IMR-90 (cell line): ENCODE results near the gene MARVELD3. TPM values are rescaled to one million over a fixed set of nuclear protein-coding genes. Genes with fewer than 3 reads are reported as not detected.

Experiments
- ATAC-seq: fragments of 200-7000 bp; cut with Tn5 transposase; 2 replicates; pipeline ENCODE4 v1.9.1; 2020; ENCODE audit warnings: low read depth, mild to moderate bottlenecking, moderate library complexity
- BruUV-seq: library from RNA; stranded (reverse); fragments of 400-500 nt; replicated peaks from 2 replicates; lab custom pipeline; 2021; lab: Mats Ljungman, UMichigan
- CTCF ChIA-PET: fragments of 300-600 bp; formaldehyde crosslinking; extraction: SDS; loops from one replicate; lab custom pipeline; 2021; ENCODE audit warnings: antibody characterized with exemption; lab: Yijun Ruan, JAX
- POLR2A ChIA-PET: fragments of 300-600 bp; sonication (Branson Sonifier 250); formaldehyde crosslinking; loops from one replicate; lab custom pipeline; 2022; ENCODE audit warnings: antibody characterized with exemption; ENCODE audit not compliant: unreplicated experiment; lab: Charles Lee
- DNase-seq: peaks from one replicate; pipeline ENCODE4 v3.0.0; 2013
- H2AFZ ChIP-seq: replicated peaks from 2 replicates; pipeline ENCODE3; 2013; ENCODE audit warnings: low read length, mild to moderate bottlenecking; ENCODE audit not compliant: poor library complexity
- H2AK5ac ChIP-seq: 2 replicates; pipeline ENCODE4 v1.6.1; 2013; ENCODE audit warnings: low read depth, low read length, inconsistent platforms
- H2AK9ac ChIP-seq: replicated peaks from 2 replicates; pipeline ENCODE3; 2013; ENCODE audit warnings: mild to moderate bottlenecking, low read depth, low read length, moderate library complexity; ENCODE audit not compliant: poor library complexity
- H2BK120ac ChIP-seq: 2 replicates; pipeline ENCODE4 v1.6.1; 2013; ENCODE audit warnings: low read depth, low read length, inconsistent platforms
- H2BK15ac ChIP-seq: 3 replicates; pipeline ENCODE4 v1.6.1; 2013; ENCODE audit warnings: low read depth, low read length, inconsistent platforms
- H2BK20ac ChIP-seq: 2 replicates; pipeline ENCODE4 v1.6.1; 2013; ENCODE audit warnings: low read depth, mild to moderate bottlenecking, inconsistent platforms, low read length, moderate library complexity
- H2BK5ac ChIP-seq: 2 replicates; pipeline ENCODE4 v1.6.1; 2013; ENCODE audit warnings: mild to moderate bottlenecking, low read depth, low read length, inconsistent platforms; ENCODE audit not compliant: poor library complexity, severe bottlenecking
- H3K14ac ChIP-seq: replicated peaks from 2 replicates; pipeline ENCODE4 v1.6.1; 2013; ENCODE audit warnings: low read depth, low read length, inconsistent platforms
- H3K18ac ChIP-seq: 2 replicates; pipeline ENCODE4 v1.6.1; 2013; ENCODE audit warnings: low read depth, low read length, control low read depth
- H3K23ac ChIP-seq: 2 replicates; pipeline ENCODE4 v1.6.1; 2013; ENCODE audit warnings: low read depth, low read length, inconsistent platforms
- H3K27ac ChIP-seq: 2 replicates; pipeline ENCODE4 v1.5.1; 2013; ENCODE audit warnings: mild to moderate bottlenecking, control low read depth, low read length; ENCODE audit not compliant: insufficient read depth
- H3K27me3 ChIP-seq: 2 replicates; pipeline ENCODE4 v1.6.1; 2013; ENCODE audit warnings: low read length; ENCODE audit not compliant: control insufficient read depth, insufficient read depth
- H3K36me3 ChIP-seq: 2 replicates; pipeline ENCODE4 v1.6.1; 2013; ENCODE audit warnings: low read length, mixed read lengths; ENCODE audit not compliant: control insufficient read depth, insufficient read depth
- H3K4ac ChIP-seq: 2 replicates; pipeline ENCODE4 v1.6.1; 2013; ENCODE audit warnings: low read depth, low read length, inconsistent platforms
- H3K4me1 ChIP-seq: 2 replicates; pipeline ENCODE4 v1.6.1; 2013; ENCODE audit warnings: low read length, mixed read lengths; ENCODE audit not compliant: control insufficient read depth, insufficient read depth
- H3K4me2 ChIP-seq: 2 replicates; pipeline ENCODE4 v1.6.1; 2013; ENCODE audit warnings: low read depth, mild to moderate bottlenecking, control low read depth, low read length, moderate library complexity
- H3K4me3 ChIP-seq: 2 replicates; pipeline ENCODE4 v1.5.1; 2013; ENCODE audit warnings: low read depth, mild to moderate bottlenecking, control low read depth, low read length, moderate library complexity; ENCODE audit not compliant: insufficient read depth
- H3K56ac ChIP-seq: 2 replicates; pipeline ENCODE4 v1.6.1; 2013; ENCODE audit warnings: low read length, inconsistent platforms; ENCODE audit not compliant: insufficient read depth; ENCODE audit errors: extremely low read depth
- H3K79me1 ChIP-seq, 2 experiments: 2 replicates each; pipeline ENCODE4 v1.6.1; 2013; ENCODE audit warnings: low read length in 2 of 2, inconsistent platforms in 1 of 2, low read depth in 1 of 2
- H3K9ac ChIP-seq: 2 replicates; pipeline ENCODE4 v1.6.1; 2013; ENCODE audit warnings: low read depth, low read length, control low read depth
- H3K9me1 ChIP-seq: 2 replicates; pipeline ENCODE4 v1.6.1; 2013; ENCODE audit warnings: low read length, inconsistent platforms; ENCODE audit not compliant: insufficient read depth
- H3K9me3 ChIP-seq: 2 replicates; pipeline ENCODE4 v1.6.1; 2013; ENCODE audit warnings: low read length; ENCODE audit not compliant: control insufficient read depth, insufficient read depth
- H4K20me1 ChIP-seq: 2 replicates; pipeline ENCODE4 v1.6.1; 2013; ENCODE audit warnings: low read length, inconsistent platforms; ENCODE audit not compliant: insufficient read depth
- H4K5ac ChIP-seq: 2 replicates; pipeline ENCODE4 v1.6.1; 2013; ENCODE audit warnings: mild to moderate bottlenecking, low read depth, low read length, control low read depth
- H4K8ac ChIP-seq, 2 experiments: 2 replicates each; pipeline ENCODE4 v1.6.1; 2013; ENCODE audit warnings: low read depth in 2 of 2, low read length in 2 of 2, control low read depth in 1 of 2, inconsistent platforms in 1 of 2
- H4K91ac ChIP-seq: 2 replicates; pipeline ENCODE4 v1.6.1; 2013; ENCODE audit warnings: low read depth, low read length, inconsistent platforms; ENCODE audit not compliant: insufficient read depth
- BHLHE40 ChIP-seq: fragments of 150-350 bp; IDR thresholded peaks from 2 replicates; pipeline ENCODE4 v1.6.1; 2016; ENCODE audit warnings: mild to moderate bottlenecking, low read depth, low read length
- WGBS, 2 experiments: methylation state at CpG; one replicate each; pipeline versions ENCODE4 v1.1.5 to v1.1.7; 2013; ENCODE audit warnings: missing lambda C conversion rate in 2 of 2; ENCODE audit not compliant: insufficient read length in 1 of 2; ENCODE audit errors: extremely low coverage in 2 of 2; 5-methylcytosine and 5-hydroxymethylcytosine counted together
- dilution Hi-C: fragments of 300-500 bp; cut with HindIII; formaldehyde crosslinking; loops from one replicate; pipeline ENCODE4 v1.14.3; 2018; ENCODE audit warnings: low sequenced_read_pairs; ENCODE audit not compliant: unreplicated experiment
- in situ Hi-C: fragments of 300-500 bp; cut with MboI; formaldehyde crosslinking; loops from 3 replicates; pipeline ENCODE4 v1.14.3; 2019; ENCODE audit warnings: low sequenced_read_pairs, inconsistent platforms, mixed read lengths
- intact Hi-C: fragments of 100-400 bp; cut with micrococcal nuclease; formaldehyde crosslinking; loops from 2 replicates; pipeline ENCODE4 v1.10.0; 2022
- polyA plus RNA-seq, 3 experiments: library from polyadenylated mRNA; depleted of rRNA; stranded (reverse); fragments of >200 nt; gene quantifications; 2 replicates each; pipeline ENCODE4 v1.2.3, GENCODE V29; 2012; ENCODE audit warnings: low replicate concordance in 1 of 3
- total RNA-seq: library from RNA; depleted of rRNA; stranded (reverse); fragments of >200 nt; gene quantifications from 2 replicates; pipeline ENCODE4 v1.2.3, GENCODE V29; 2012

Gene MARVELD3
- total and polyA plus RNA-seq, 2 of the 4 experiments (the other 2 are of a cell fraction) = not detected

GRCh38 chr16:71591917-71592316 lies 34.1 kb upstream of the MARVELD3 start:
- Histone ChIP-seq H3K27ac (no peak overlapping the region), H3K9me3 (no peaks in the 10 kb centered on the region), H2AFZ (no peak overlapping the region), H3K18ac (no peak overlapping the region), H2BK5ac (no peak overlapping the region), H3K4me1 (no peaks in the 10 kb centered on the region), H2AK5ac (no peak overlapping the region), H3K36me3 (no peaks in the 10 kb centered on the region), H3K4me3 (no peak overlapping the region), H3K79me1 (no peaks in the 10 kb centered on the region), H2BK120ac (no peak overlapping the region), H4K5ac (no peak overlapping the region), H3K9me1 (no peaks in the 10 kb centered on the region), H3K56ac (no peak overlapping the region), H3K27me3 (no peaks in the 10 kb centered on the region; the same call in 1 of the 2 replicates), H2BK20ac (no peak overlapping the region), H4K8ac (no peak overlapping the region), H2AK9ac (no peak overlapping the region), H3K14ac (no peak overlapping the region), H3K23ac (no peak overlapping the region), H3K4ac (no peak overlapping the region), H2BK15ac (no peak overlapping the region), H4K20me1 (no peaks in the 10 kb centered on the region), H3K4me2 (no peak overlapping the region), H3K9ac (no peak overlapping the region), H4K91ac (no peak overlapping the region)
- ATAC-seq (no peak), DNase-seq (no peak)
- POLR2A ChIA-PET = no interaction called here
- in situ Hi-C loops (no loop called here), intact Hi-C loops (no loop called here), dilution Hi-C loops (no loop called here)
- TF ChIP-seq BHLHE40 = no peak
- no TSS peak for BruUV-seq
- CTCF ChIA-PET = interaction anchor here (0.9 to 1.5 kb wide), 2 partner anchors 19 to 27 kb away, joined by 3 read pairs; no protein-coding TSS in a partner anchor
- WGBS, 2 experiments = no CpG with 5 or more reads among the region's 3 CpGs
